Measurements from ENCODE around the gene PIGV.

Gene PIGV

GRCh38 chr1:26787706-26788514 is at the start of gene PIGV:
PIGV (plus strand) TSS chr1:26787950; CDS start chr1:26790816, 2,866 bp downstream.
- Histone ChIP-seq H3K4me2 (peak within 1 kb of the TSS; percentile 91 to 100 (median 98)), H3K27ac (peak within 1 kb of the TSS; percentile 95 to 99 (median 98)), H3K4me1 (peaks cover 82 to 92% (median 89%) of the 10 kb centered on the region in 10 experiments), H4K20me1 (no peaks in the 10 kb centered on the region), H3K4me3 (peak within 1 kb of the TSS; percentile 65 to 81 (median 72)), H3K36me3 (peaks cover 2 to 15% (median 7%) of the 10 kb centered on the region in 11 experiments; a peak in 18 of 22 replicates), H3K9me3 (replicated peaks in 1 of 11) (no peaks in the 10 kb centered on the region), H3K9ac (peak within 1 kb of the TSS; percentile 92 to 98 (median 95)), H3K27me3 (no peaks in the 10 kb centered on the region)
- no peak for TF ChIP-seq Cebpa-rat (IDR thresholded peaks at IDR 0.05)

GRCh38 chr1:26739329-26739914 is 48.3 kb upstream of the PIGV start:
- Histone ChIP-seq H4K20me1 (peaks cover 37 to 93% (median 73%) of the 10 kb centered on the region in 11 experiments; a peak in 21 of 22 replicates), H3K9me3 (replicated peaks in 1 of 11) (no peaks in the 10 kb centered on the region), H3K27me3 (no peaks in the 10 kb centered on the region), H3K27ac (peak overlapping the region in 8 of 11 experiments; percentile 1 to 49 (median 16); a peak in 10 of 22 replicates), H3K36me3 (peaks cover 79 to 97% (median 88%) of the 10 kb centered on the region in 11 experiments), H3K9ac (peak overlapping the region in 5 of 11 experiments; percentile 3 to 17 (median 13); a peak in 3 of 22 replicates), H3K4me3 (no peak overlapping the region), H3K4me1 (peaks cover 57 to 72% (median 60%) of the 10 kb centered on the region in 10 experiments), H3K4me2 (peak overlapping the region in 10 of 11 experiments; percentile 0 to 92 (median 20); a peak in 12 of 22 replicates)
- TF ChIP-seq Cebpa-rat (IDR thresholded peaks at IDR 0.05), result no peak

DNA sequence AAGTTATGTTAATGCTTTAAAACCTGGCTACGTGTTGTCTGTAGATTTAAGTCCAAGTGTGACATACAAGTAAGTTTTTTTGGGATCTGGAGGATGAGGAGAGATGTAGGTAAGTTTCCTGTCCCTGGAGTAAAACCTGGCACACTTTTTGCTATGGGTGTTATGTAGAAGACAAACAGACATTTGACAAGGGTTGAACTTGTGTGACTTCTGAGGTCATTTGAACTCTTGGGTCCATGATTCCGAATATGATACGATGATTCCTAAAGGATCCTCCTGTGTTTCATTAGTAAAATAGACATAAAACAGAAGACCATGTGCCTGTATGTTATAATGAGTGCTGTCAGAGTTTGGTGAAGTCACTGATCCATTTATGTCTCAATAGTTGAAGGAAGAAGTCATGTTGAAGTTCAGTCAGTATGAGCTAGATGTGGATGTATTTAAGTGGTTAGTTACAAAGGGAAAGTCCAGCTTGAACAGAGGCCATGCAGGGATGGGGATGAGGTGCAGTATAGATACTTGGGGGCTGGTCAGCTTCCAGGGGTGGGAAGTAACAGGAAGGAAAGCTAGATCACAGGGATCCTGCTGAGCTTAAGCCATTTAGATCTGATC is 47.6 kb upstream of the PIGV start:
- Histone ChIP-seq H3K9ac (0 out of 22 replicates have a peak overlapping the region, but pooled peaks of 2 of the 11 experiments have one; percentile 4 to 11), H3K36me3 (peaks cover 72 to 97% (median 84%) of the 10 kb centered on the region in 11 experiments), H3K4me2 (peak overlapping the region in 4 of 11 experiments; percentile 19 to 92 (median 29); a peak in 6 of 22 replicates), H4K20me1 (peaks cover 31 to 87% (median 67%) of the 10 kb centered on the region in 11 experiments; a peak in 19 of 22 replicates), H3K9me3 (replicated peaks in 1 of 11) (no peaks in the 10 kb centered on the region), H3K27me3 (no peaks in the 10 kb centered on the region), H3K4me3 (no peak overlapping the region), H3K27ac (peak overlapping the region in 2 of 11 experiments; percentile 9 to 16; a peak in 4 of 22 replicates), H3K4me1 (peaks cover 64 to 73% (median 66%) of the 10 kb centered on the region in 10 experiments)
- TF ChIP-seq Cebpa-rat (IDR thresholded peaks at IDR 0.05), result no peak

- H3K4me1 ChIP-seq, result peaks cover 73 to 81% (median 74%) of the 10 kb centered on the region in 10 experiments
- no peak overlapping the region for H3K9ac ChIP-seq
- H3K4me3 ChIP-seq, result no peak overlapping the region
- H3K27me3 ChIP-seq, result no peaks in the 10 kb centered on the region
- peak overlapping the region in 2 of 11 experiments; percentile 3 to 7; a peak in 1 of 22 replicates for H3K27ac ChIP-seq
- 0 out of 22 replicates have a peak, but pooled peaks of 1 of the 11 experiments have one; percentile 20 for TF ChIP-seq Cebpa-rat (IDR thresholded peaks at IDR 0.05)
- peaks cover 70 to 97% (median 84%) of the 10 kb centered on the region in 11 experiments for H3K36me3 ChIP-seq
- H3K9me3 ChIP-seq (replicated peaks in 1 of 11), result no peaks in the 10 kb centered on the region
- H3K4me2 ChIP-seq, result peak overlapping the region in 7 of 11 experiments; percentile 40 to 92 (median 82); a peak in 9 of 22 replicates
- H4K20me1 ChIP-seq, result peaks cover 23 to 78% (median 59%) of the 10 kb centered on the region in 11 experiments; a peak in 18 of 22 replicates
Observed at GRCh38 chr1:26740952-26741351, 46.8 kb upstream of the PIGV start.

- H4K20me1 ChIP-seq, result peaks cover 5 to 73% (median 55%) of the 10 kb centered on the region in 11 experiments; a peak in 16 of 22 replicates
- H3K4me1 ChIP-seq, result peaks cover 70 to 100% (median 91%) of the 10 kb centered on the region in 10 experiments
- peak overlapping the region in 9 of 10 experiments; percentile 21 to 51 (median 34); a peak in 7 of 20 replicates for H3K4me3 ChIP-seq
- TF ChIP-seq Cebpa-rat (IDR thresholded peaks at IDR 0.05), result no peak
- H3K9ac ChIP-seq, result peak overlapping the region in 10 of 11 experiments; percentile 65 to 84 (median 79); a peak in 17 of 22 replicates
- H3K36me3 ChIP-seq, result peaks cover 72 to 97% (median 85%) of the 10 kb centered on the region in 11 experiments
- peak overlapping the region; percentile 6 to 95 (median 90); a peak in 21 of 22 replicates for H3K27ac ChIP-seq
- peak overlapping the region; percentile 77 to 96 (median 88) for H3K4me2 ChIP-seq
- H3K27me3 ChIP-seq, result no peaks in the 10 kb centered on the region
- H3K9me3 ChIP-seq (replicated peaks in 1 of 11), result no peaks in the 10 kb centered on the region
Observed at GRCh38 chr1:26743426-26744059, 44.2 kb upstream of the PIGV start.

DNA sequence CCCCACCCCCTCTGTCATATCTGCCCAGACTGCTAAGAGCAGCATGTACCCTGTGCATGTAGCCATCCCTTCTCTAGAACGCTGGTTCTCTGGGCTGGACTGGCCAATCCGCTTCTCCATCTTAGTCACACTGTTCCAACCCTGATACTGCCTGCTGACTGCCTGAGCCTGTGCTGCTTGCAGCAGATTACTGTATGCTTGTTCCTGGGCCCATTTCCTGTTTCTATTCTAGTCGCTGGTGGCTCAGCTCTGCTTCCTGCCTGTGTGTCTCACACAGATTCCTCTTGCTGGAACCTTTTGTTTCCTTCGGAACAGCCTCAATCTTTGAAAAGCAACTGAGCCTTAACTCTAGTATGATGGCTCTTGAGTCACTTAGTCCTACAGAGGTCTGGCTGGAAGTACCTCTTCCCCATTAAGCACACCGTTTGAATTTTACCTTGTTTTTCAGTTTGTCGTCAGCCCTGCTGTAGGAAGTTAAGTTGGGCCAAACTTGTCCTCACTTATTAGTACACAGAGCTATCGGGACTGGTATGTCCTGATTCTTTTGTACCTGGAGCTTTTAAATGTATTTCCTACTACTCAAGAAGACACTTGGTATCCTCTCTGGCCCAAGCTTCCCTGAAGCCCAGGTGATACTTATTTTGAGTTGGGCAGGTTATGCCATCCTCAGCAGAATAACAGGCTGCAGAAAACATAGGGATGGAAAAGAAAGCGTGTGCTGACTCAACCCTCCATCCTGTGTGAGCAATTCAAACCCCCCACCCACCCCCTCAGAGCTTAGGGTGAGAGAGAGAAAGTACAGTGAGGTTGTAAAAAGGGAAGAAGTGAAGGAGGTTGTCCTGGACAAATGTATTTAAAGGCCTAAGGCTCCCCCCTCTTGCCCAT is 43.4 kb upstream of the PIGV start:
- H3K9me3 ChIP-seq (replicated peaks in 1 of 11), result no peaks in the 10 kb centered on the region
- TF ChIP-seq Cebpa-rat (IDR thresholded peaks at IDR 0.05), result no peak
- H3K36me3 ChIP-seq, result peaks cover 72 to 96% (median 83%) of the 10 kb centered on the region in 11 experiments
- H3K4me2 ChIP-seq, result peak overlapping the region; percentile 77 to 96 (median 88)
- H3K9ac ChIP-seq, result peak overlapping the region; percentile 65 to 84 (median 79)
- H4K20me1 ChIP-seq, result peaks cover 8 to 73% (median 54%) of the 10 kb centered on the region in 11 experiments; a peak in 19 of 22 replicates
- H3K27me3 ChIP-seq, result no peaks in the 10 kb centered on the region
- H3K27ac ChIP-seq, result peak overlapping the region; percentile 64 to 95 (median 90); a peak in 21 of 22 replicates
- H3K4me3 ChIP-seq, result peak overlapping the region; percentile 21 to 65 (median 50); a peak in 17 of 20 replicates
- peaks cover 63 to 96% (median 84%) of the 10 kb centered on the region in 10 experiments for H3K4me1 ChIP-seq

GRCh38 chr1:26745191-26745590 is 42.6 kb upstream of the PIGV start:
- peaks cover 72 to 96% (median 83%) of the 10 kb centered on the region in 11 experiments for H3K36me3 ChIP-seq
- peak overlapping the region in 9 of 10 experiments; percentile 21 to 65 (median 51); a peak in 12 of 20 replicates for H3K4me3 ChIP-seq
- H4K20me1 ChIP-seq, result peaks cover 12 to 73% (median 55%) of the 10 kb centered on the region in 11 experiments; a peak in 20 of 22 replicates
- peak overlapping the region; percentile 64 to 95 (median 90); a peak in 21 of 22 replicates for H3K27ac ChIP-seq
- no peak for TF ChIP-seq Cebpa-rat (IDR thresholded peaks at IDR 0.05)
- H3K4me1 ChIP-seq, result peaks cover 63 to 96% (median 85%) of the 10 kb centered on the region in 10 experiments
- H3K9me3 ChIP-seq (replicated peaks in 1 of 11), result no peaks in the 10 kb centered on the region
- H3K4me2 ChIP-seq, result peak overlapping the region; percentile 77 to 96 (median 88)
- H3K9ac ChIP-seq, result peak overlapping the region; percentile 65 to 84 (median 79); a peak in 20 of 22 replicates
- H3K27me3 ChIP-seq, result no peaks in the 10 kb centered on the region
